Loucy (cell line): ENCODE data around the gene FANCM.

Source experiments
- H2AFZ ChIP-seq: fragments of 200-600 bp; sonication (generic); 2 replicates; pipeline ENCODE4 v1.6.0; 2016; ENCODE audit warnings: antibody characterized with exemption, mild to moderate bottlenecking, low read length, moderate library complexity
- H3F3A ChIP-seq: fragments of 200-600 bp; 2 replicates; pipeline ENCODE4 v1.6.0; 2016; ENCODE audit warnings: antibody characterized with exemption, low read depth, mild to moderate bottlenecking
- H3K27me3 ChIP-seq: fragments of 200-600 bp; sonication (generic); 2 replicates; pipeline ENCODE4 v1.6.1; 2014; ENCODE audit warnings: low read length, mild to moderate bottlenecking; ENCODE audit not compliant: insufficient read depth, poor library complexity, severe bottlenecking
- H3K36me3 ChIP-seq: fragments of 200-600 bp; sonication (generic); 2 replicates; pipeline ENCODE4 v1.6.1; 2016; ENCODE audit warnings: low read length; ENCODE audit not compliant: insufficient read depth
- H3K4me1 ChIP-seq: fragments of 200-600 bp; sonication (generic); 2 replicates; pipeline ENCODE4 v1.5.1; 2014; ENCODE audit warnings: low read length, mild to moderate bottlenecking; ENCODE audit not compliant: insufficient read depth, poor library complexity, severe bottlenecking
- H3K4me2 ChIP-seq: fragments of 200-600 bp; sonication (generic); 2 replicates; pipeline ENCODE4 v1.6.0; 2014; ENCODE audit warnings: antibody characterized with exemption, low read length, low read depth, mild to moderate bottlenecking; ENCODE audit not compliant: poor library complexity, severe bottlenecking
- H3K4me3 ChIP-seq: fragments of 200-600 bp; sonication (generic); 2 replicates; pipeline ENCODE4 v1.5.1; 2014; ENCODE audit warnings: low read length, mild to moderate bottlenecking, mixed read lengths; ENCODE audit not compliant: poor library complexity, severe bottlenecking
- H3K79me2 ChIP-seq: fragments of 200-600 bp; sonication (generic); 2 replicates; pipeline ENCODE4 v1.6.1; 2014; ENCODE audit warnings: low read length; ENCODE audit not compliant: insufficient read depth
- H3K9ac ChIP-seq: fragments of 200-600 bp; sonication (generic); 2 replicates; pipeline ENCODE4 v1.6.0; 2014; ENCODE audit warnings: mild to moderate bottlenecking, low read depth, low read length, moderate library complexity; ENCODE audit not compliant: poor library complexity, severe bottlenecking
- H3K9me2 ChIP-seq: fragments of 200-600 bp; sonication (generic); replicated peaks from 2 replicates; pipeline ENCODE4 v1.6.1; 2016; ENCODE audit warnings: low read depth, low read length, mixed read lengths
- H3K9me3 ChIP-seq: fragments of 200-600 bp; sonication (generic); 2 replicates; pipeline ENCODE4 v1.6.1; 2014; ENCODE audit warnings: mild to moderate bottlenecking, antibody characterized with exemption, low read length, low read depth; ENCODE audit not compliant: insufficient read depth
- H4K20me1 ChIP-seq: fragments of 200-600 bp; sonication (generic); 2 replicates; pipeline ENCODE4 v1.6.0; 2014; ENCODE audit warnings: antibody characterized with exemption, low read length, mild to moderate bottlenecking; ENCODE audit not compliant: insufficient read depth, poor library complexity, severe bottlenecking
- CTCF ChIP-seq: fragments of 200-600 bp; sonication (generic); conservative IDR thresholded peaks from 2 replicates; pipeline ENCODE4 v1.5.1; 2014; ENCODE audit warnings: mild to moderate bottlenecking, antibody characterized with exemption, low read length
- EZH2phosphoT487 ChIP-seq: fragments of 200-600 bp; IDR thresholded peaks from 2 replicates; pipeline ENCODE4 v1.6.1; 2018; ENCODE audit warnings: antibody characterized with exemption, mild to moderate bottlenecking, moderate library complexity, borderline replicate concordance

FANCM gene

DNA sequence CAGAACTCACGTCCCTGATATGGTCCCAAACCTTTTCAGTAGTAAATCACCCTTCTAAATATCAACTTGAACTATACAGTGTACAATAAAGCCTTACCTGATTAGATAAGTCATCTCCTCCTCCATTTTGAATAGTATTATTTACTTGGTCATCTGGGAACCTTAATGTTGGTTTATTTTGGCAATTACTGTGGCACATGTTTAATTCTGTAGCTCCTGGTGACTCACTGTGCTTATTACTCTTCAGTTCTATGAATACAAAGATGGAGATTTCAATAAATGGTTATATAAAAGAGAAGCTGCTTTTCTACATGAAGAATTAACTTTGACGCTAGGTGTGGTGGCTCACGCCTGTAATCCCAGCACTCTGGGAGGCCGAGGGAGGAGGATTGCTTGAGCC lies 91.8 kb downstream of the FANCM start:
- H3F3A ChIP-seq = no peaks in the 10 kb centered on the region
- H3K9me3 ChIP-seq = no peaks in the 10 kb centered on the region
- peaks cover 83% of the 10 kb centered on the region for H3K36me3 ChIP-seq
- TF ChIP-seq EZH2phosphoT487 = no peak
- no peaks in the 10 kb centered on the region for H3K4me1 ChIP-seq
- no peaks in the 10 kb centered on the region for H3K9me2 ChIP-seq
- H4K20me1 ChIP-seq = no peaks in the 10 kb centered on the region
- H3K79me2 ChIP-seq = no peaks in the 10 kb centered on the region
- no peak overlapping the region for H3K4me3 ChIP-seq
- no peaks in the 10 kb centered on the region for H3K27me3 ChIP-seq
- no peak overlapping the region for H2AFZ ChIP-seq
- no peak overlapping the region for H3K9ac ChIP-seq
- no peak overlapping the region for H3K4me2 ChIP-seq

DNA sequence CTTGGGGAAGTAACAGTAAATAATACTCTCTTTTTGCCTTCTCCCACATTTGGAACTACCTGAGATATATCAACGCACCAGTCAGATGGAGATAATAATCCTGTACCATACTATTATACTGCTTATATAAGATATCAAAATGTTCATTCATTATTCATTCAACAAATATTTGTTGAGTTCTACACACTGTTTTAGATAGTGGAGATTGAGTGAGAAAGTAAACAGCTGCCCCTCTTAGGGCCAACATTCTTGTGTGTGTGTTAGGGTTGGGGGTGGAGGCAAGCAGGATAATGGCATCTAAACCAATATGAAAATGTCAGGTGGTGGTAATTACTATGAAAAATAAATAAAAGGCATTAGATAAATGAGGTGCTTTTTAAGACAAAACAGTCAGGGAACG lies 103.3 kb downstream of the FANCM start:
- peaks cover 8% of the 10 kb centered on the region for H3K4me1 ChIP-seq
- no peaks in the 10 kb centered on the region for H3K9me2 ChIP-seq
- no peak overlapping the region for H3K4me3 ChIP-seq
- no peak overlapping the region for H3K4me2 ChIP-seq
- no peaks in the 10 kb centered on the region for H3F3A ChIP-seq
- H3K79me2 ChIP-seq = peaks cover 43% of the 10 kb centered on the region
- H3K9me3 ChIP-seq = no peaks in the 10 kb centered on the region
- H3K27me3 ChIP-seq = no peaks in the 10 kb centered on the region
- peaks cover 51% of the 10 kb centered on the region for H3K36me3 ChIP-seq
- H4K20me1 ChIP-seq = peaks cover 35% of the 10 kb centered on the region
- TF ChIP-seq CTCF = no peak
- TF ChIP-seq EZH2phosphoT487 = no peak
- H2AFZ ChIP-seq = no peak overlapping the region
- H3K9ac ChIP-seq = no peak overlapping the region

- H3K9ac ChIP-seq = no peak overlapping the region
- H3K27me3 ChIP-seq = no peaks in the 10 kb centered on the region
- no peaks in the 10 kb centered on the region for H3F3A ChIP-seq
- H3K36me3 ChIP-seq = peaks cover 22% of the 10 kb centered on the region
- H3K9me2 ChIP-seq = no peaks in the 10 kb centered on the region
- H3K4me3 ChIP-seq = peak overlapping the region; percentile 14
- H3K4me2 ChIP-seq = peak overlapping the region; percentile 90
- H3K9me3 ChIP-seq = no peaks in the 10 kb centered on the region
- H4K20me1 ChIP-seq = peaks cover 62% of the 10 kb centered on the region
- peaks cover 40% of the 10 kb centered on the region for H3K4me1 ChIP-seq
- H3K79me2 ChIP-seq = peaks cover 70% of the 10 kb centered on the region
- TF ChIP-seq CTCF (no peak), EZH2phosphoT487 (no peak)
- H2AFZ ChIP-seq = no peak overlapping the region
These were observed 107.0 kb downstream of the FANCM start for GRCh38 chr14:45242706-45243105.

- no peak for TF ChIP-seq CTCF
- no peak for TF ChIP-seq EZH2phosphoT487
- H3K9me2 ChIP-seq = no peaks in the 10 kb centered on the region
- H3K27me3 ChIP-seq = no peaks in the 10 kb centered on the region
- peak overlapping the region; percentile 60 for H3K4me3 ChIP-seq
- H4K20me1 ChIP-seq = peaks cover 79% of the 10 kb centered on the region
- no peak overlapping the region for H2AFZ ChIP-seq
- peak overlapping the region; percentile 90 for H3K4me2 ChIP-seq
- peaks cover 99% of the 10 kb centered on the region for H3K79me2 ChIP-seq
- no peaks in the 10 kb centered on the region for H3F3A ChIP-seq
- H3K9ac ChIP-seq = peak overlapping the region; percentile 48
- H3K36me3 ChIP-seq = peaks cover 8% of the 10 kb centered on the region
- H3K9me3 ChIP-seq = no peaks in the 10 kb centered on the region
- H3K4me1 ChIP-seq = peaks cover 57% of the 10 kb centered on the region
These were observed 110.4 kb downstream of the FANCM start for GRCh38 chr14:45246151-45246550.
